HS-5 (cell line): ENCODE results near the gene AIG1.
"Not testable (repeated sequence)": the region's sequence is repeated elsewhere in the genome, so short reads cannot be mapped to it uniquely, and the experiment has no call there.

Experiments
- DNase-seq: peaks from one replicate; pipeline ENCODE4 v3.0.0-alpha.2; 2012; ENCODE audit warnings: low read depth

The AIG1 gene

GRCh38 chr6:143332153-143332845 lies 271.6 kb downstream of the AIG1 start:
- no peak for DNase-seq

DNA sequence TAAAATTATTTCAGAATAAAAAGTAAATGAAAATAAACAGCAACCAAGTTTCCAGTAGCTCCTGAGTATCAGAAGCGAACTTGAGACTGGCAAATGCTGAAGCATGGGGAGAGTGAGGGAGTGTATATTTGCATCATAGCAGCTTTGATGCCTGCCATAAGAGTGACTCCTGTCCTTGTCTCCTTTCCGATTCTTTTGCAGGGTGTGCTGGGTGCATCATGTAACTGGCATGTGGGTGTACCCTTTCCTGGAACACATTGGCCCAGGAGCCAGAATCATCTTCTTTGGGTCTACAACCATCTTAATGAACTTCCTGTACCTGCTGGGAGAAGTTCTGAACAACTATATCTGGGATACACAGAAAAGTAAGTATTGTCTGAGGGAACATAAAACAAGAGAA lies 272.4 kb downstream of the AIG1 start:
- no peak for DNase-seq

DNA sequence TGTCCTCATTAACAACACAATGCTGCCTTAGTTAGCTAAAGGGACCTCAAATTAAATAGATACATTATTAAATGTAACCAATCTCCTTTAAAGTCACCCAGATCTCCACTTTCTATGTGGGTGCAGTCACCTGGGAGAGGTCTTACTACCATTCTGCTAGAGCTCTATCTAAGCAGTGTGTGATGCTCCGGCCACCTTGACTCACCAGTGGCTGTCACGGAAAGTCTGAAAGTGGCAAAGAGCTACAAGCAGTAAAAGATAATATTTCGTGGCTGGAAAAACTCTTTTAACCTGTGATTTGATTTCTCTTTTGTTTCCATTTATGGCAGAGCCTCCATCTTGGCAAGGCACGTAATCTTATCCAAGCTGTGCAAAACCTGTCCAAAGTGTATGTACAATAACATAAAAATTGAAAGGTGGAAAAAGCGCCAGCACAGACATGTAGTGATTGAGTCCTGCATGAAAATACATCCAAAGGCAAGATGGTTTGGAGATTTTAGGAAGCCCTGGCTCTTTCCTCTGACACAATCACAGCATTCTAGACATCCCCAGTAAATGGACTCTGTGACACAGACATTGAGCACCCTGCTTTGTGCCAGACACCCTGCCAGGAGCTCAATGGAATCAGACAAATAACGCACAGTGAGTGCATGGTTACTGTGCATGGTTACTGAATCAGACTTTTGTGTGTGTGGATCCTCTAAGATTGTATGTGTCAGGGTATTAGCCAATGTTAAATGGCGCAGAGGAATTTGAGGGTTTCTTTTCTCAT lies 273.2 kb downstream of the AIG1 start:
- DNase-seq = no peak

GRCh38 chr6:143335865-143336264 lies 275.2 kb downstream of the AIG1 start:
- no peak for DNase-seq

DNA sequence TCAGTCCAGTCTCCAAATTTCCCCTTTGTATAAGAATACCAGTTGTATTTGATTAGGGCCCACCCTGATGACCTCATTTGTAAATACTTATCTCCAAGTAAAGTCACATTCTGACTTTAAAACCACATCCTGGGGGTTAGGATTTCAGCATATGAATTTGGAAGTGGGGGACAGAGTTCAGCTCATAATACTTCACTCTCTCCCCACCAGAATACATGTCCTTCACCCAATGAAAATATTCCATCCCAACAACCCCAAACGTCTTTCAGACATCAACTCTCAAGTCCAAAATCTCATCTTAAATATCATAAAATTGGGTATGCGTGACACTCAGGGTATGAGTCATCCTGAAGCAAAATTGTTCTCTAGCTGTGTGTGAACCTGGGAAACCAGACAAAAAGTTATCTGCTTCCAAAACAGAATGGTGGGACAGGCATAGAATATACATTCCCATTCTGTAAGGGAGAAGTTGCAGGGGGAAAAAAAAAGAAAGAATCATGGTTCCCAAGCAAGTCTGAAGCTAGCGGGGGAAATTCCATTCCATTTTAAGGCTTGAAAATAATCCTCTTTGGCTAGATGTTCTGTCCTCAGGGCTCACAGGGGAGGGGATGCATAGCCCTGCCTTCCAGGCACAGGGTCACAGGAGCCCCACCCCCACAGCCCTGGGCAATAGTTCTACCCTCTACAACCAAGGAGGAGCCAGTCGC lies 275.9 kb downstream of the AIG1 start:
- DNase-seq = peak; percentile 68

DNA sequence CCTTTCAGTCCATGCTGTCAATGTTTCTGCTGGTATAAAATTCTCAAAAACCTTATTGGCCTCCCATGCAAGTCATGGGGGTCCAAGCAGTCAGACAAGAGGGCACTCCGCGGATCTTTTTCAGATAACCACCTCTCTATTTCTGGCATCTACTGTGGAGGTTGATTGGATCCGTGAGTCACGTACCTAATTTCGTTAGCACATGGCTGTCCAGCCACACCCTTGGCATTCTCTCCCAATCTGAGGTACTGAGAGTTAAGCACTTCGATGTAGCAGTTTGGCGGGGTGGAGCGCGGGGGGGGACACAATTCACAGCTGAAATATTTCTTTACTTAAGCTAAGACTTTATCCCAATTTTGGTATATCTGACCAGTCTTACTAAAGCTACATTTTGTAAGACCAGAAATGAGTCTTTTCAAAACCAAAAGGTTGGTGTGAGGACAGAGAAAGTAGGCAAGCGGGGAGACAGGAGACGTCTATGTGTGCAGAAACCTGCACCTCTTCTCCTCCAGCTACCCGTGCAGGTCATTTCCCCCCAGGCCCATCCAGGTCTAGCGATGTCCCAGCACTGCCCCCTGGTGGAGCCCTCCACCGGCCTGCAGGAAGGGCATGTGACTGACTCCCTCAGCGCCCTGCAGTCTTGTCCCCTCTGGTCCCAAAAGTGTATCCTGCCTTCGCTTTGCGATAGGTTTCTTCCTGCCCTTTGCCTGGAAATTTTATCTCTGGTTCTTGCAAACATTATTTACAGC lies 276.7 kb downstream of the AIG1 start:
- no peak for DNase-seq

- no peak for DNase-seq
Measured at GRCh38 chr6:143339223-143339622, 278.5 kb downstream of the AIG1 start.

- DNase-seq = not testable (repeated sequence)
Measured at GRCh38 chr6:143345477-143345876, 284.8 kb downstream of the AIG1 start.

DNA sequence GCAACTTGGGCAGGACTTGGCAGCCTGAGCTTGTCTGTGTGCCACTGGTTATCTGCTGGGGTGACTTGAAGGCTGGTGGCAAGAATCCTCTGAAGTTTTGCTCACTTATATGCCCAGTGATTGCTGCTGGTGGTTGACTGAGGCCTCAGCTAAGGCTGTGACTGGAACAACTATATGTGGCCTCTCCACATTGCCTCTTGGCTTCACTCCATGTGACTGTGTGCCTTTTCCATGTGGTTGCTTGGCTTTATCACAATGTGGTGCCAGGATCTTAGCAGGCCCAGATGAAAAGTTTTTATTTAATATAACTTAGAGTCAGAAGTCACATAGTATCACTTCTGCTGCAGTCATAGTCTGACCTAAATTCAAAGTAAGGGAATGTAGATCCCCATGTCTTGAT lies 285.3 kb downstream of the AIG1 start:
- DNase-seq = no peak

- no peak for DNase-seq
Measured at GRCh38 chr6:143348531-143348930, 287.8 kb downstream of the AIG1 start.

GRCh38 chr6:143349530-143349929 lies 288.8 kb downstream of the AIG1 start:
- no peak for DNase-seq

- DNase-seq = no peak
Measured at GRCh38 chr6:143356101-143356880, 295.6 kb downstream of the AIG1 start.

DNA sequence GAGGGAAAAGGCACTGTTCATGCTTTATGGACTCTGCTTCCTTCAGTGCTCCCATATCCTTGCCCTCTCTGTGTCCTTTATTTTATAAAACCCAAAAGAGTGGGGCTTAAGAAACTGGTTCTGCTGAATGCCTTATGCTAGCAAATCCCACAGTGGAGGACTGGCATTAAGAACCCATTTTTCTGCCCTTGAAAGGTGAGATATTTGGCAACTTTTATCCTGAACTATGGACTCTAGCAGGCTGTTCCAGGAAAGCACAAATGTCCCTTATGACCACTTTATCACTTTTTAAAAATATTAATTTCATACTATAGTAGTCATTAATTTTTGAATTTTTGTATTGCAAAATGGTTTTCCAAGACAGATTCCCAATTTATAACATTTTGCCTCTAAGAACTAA lies 296.5 kb downstream of the AIG1 start:
- DNase-seq = no peak

DNA sequence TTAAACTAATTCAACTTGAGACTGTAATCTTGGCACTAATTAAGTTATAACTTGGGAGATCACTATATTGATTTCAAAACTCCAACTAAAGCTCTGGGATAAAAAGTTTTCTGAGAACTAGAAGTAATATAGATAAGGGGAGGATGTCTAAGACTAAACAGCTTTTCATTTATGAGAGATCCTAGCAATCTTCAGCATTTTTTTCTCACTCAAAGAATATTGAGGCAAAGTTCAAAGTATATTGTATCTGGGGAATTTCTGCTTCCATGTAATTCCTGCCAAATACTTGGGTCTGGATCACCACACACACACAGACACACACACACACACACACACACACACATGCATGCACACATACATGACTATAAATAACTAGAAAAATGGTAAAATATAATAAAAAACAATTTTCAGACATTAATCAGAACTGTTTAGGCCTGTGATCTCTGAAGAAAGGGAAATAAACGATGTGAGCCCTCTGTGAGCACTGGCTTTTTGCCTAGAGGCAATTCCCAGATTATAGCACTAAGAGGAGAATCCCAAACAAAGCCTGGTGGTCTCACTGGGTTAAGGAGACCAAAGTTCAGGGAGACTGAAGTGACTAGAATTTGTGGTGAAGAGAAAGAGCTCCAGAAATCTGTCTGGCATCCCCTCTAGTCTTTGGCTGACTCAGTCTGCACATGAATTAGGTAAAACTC lies 297.0 kb downstream of the AIG1 start:
- DNase-seq = no peak

DNA sequence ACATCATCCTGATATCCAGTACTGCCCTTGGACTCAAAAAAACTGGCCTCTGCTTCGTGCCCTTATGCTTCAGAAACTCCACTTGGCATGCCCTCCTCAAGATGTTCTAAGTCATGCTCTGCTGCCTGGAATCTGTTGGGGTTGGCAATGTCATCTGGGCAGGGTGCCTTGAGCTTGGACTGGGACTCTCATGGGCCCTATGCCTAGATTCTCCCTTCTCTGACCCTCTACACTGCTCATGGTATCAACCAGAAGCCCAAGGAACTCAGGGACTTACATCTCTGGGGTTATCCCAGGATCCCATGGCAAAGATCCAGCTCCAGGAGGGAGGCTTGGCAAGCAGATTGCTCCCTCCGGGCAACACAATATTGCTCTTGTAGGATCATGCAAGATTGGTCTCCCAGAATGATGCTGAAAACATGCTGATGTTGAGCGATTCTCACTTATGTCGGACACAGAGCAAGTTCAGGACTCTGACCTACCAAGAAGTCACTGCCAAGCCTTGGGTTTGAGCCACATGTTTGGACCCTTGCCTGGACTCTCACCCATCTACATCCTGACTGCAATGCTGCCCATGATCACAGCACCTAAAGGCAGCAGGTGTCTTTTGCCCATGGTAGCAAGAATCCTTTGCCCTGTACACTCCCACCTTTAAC lies 301.0 kb downstream of the AIG1 start:
- DNase-seq = no peak

GRCh38 chr6:143362192-143362558 lies 301.5 kb downstream of the AIG1 start:
- DNase-seq = no peak

DNA sequence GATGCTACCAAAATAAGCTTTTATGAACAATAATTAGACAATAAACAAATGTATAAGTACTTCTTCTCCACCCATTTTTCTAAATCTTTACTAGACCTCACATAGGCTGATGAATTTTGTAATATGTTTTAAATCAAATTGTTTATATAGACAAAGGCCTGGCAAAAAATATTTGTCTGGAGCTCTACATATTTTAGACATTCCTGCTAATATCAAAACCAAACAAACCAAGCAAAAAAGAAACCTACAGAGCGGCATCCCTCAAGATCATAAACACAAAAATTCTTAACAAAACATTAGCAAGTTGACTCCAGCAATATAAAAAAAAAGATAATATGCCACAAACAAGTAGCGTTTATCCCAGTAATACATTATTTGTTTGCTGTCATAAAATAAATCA lies 302.6 kb downstream of the AIG1 start:
- no peak for DNase-seq

DNA sequence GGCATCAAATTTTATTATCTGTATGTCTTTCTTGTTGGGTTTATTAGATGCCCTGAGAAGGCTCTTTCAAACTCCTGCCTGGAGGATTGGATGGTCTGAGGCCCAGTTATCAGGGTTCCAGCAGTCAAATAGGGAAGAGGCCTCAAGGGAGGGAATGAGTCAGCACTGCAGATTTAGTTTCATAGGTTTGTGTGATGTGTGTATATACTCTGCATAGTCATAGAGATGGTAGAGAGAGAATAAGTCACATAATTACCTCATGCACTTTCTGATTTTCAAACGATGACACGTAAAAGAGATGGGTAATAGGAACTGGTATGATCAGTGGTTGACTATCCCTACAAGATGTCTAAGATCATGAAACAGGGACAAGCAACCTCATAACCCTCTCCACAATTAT lies 307.7 kb downstream of the AIG1 start:
- DNase-seq = peak; percentile 2

- no peak for DNase-seq
Measured at GRCh38 chr6:143369971-143370370, 309.3 kb downstream of the AIG1 start.

DNA sequence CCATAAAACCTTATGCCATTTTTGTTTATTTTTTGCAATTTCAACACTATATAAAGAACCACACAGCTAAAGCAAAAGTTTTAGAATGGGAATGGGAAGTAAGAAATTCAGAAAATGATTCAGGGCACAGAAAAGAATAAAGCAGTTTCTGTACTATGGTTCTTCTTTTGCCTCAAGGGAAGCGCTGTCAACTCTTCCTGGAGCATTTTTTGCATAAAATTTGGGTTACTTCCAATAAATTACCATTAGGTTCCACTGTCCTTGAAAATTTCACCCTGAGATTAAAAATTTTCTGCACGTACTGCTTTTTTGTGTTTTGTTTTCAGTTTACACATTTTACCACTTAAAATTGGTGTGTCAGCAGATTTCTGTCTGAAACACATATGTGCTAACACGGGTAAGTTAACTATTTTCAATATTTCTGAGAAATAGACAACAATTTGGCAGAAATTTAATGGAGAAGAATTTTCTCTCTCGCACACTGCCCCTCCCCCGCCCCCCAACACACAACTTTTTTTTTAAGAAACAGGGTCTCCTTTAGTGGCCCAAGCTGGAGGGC lies 310.2 kb downstream of the AIG1 start:
- no peak for DNase-seq
